ENCODE data around the gene GPRIN2.

GPRIN2 gene

GRCh38 chr10:46557319-46558121 lies 1.1 kb upstream of the GPRIN2 start:
- peak overlapping the region; percentile 75 to 85 for H3K4me3 Mint-ChIP-seq
- no peak for ATAC-seq (replicated peaks)
- no peak for DNase-seq

DNA sequence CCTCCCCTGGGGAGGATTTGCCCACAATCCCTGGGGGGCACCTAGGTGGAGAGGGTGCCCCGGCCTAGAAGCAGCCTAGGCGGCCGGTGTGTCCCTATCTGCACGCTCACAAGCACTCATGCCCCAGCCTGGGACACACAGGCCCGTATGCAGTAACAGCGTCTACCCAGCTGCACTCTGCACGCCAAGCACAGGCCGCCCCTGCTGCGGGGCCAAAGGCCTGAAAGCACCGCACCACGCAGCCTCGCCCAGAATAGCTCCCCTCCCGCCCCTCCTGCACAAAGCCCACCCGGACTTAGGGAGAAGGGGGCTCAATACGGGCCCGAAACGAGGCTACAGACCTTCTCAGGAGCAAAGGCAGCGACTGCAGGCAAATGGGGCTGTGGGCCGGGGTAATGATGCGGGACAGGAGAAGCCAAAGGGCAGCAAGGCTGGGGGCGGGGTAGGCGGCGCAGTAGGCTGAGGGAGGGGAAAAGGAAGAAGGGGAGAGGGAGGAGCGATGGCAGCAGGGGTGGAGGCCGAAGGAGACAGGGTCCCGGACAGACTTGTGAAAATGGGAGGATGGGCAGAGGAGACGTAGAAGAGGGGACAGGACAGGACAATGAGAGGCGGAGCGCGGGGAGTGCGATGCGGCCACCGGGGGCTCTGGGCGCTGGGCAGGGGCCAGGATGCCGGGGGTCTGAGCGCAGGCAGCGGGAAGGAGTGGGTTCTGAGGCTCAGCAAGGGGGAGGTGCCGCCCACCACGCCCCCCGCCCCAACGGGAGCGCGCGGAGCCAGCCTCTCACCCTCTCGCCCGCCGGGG lies 544 bp downstream of the GPRIN2 start:
- Mint-ChIP-seq H3K4me3 (peak overlapping the region; percentile 71 to 72), H3K36me3 (peaks cover 0 to 4% of the 10 kb centered on the region in 2 donors)
- DNase-seq: no peak

More at GRCh38 chr10:46557319-46558121, 1.1 kb upstream of the GPRIN2 start:
- H3K27me3 Mint-ChIP-seq: peaks cover 7 to 8% of the 10 kb centered on the region in 2 donors
- peak overlapping the region; percentile 20 for H3K27ac Mint-ChIP-seq
- no peaks in the 10 kb centered on the region for H3K9me3 Mint-ChIP-seq
- H3K36me3 Mint-ChIP-seq: peaks cover 0 to 4% of the 10 kb centered on the region in 2 donors
- H3K4me1 Mint-ChIP-seq: peaks cover 12 to 18% of the 10 kb centered on the region in 2 donors

DNA sequence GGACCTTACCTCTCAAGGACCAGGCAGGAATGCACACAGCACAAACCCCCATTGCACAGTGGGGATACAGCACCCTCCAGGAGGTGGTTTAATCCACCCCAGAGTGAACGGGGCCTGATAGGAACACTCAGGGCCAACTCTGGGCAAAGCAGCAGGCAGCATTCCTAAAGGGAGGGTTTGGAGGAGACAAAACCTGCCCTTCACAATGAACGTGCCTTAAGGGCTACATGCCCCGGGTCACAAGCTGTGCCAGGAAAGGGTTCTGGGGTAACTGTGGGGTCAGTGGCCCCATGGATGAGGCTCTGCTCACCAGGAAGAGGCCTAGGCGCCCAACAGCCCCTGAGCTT lies 1.1 kb downstream of the GPRIN2 start:
- Mint-ChIP-seq H3K27ac (no peak overlapping the region), H3K36me3 (peaks cover 0 to 4% of the 10 kb centered on the region in 2 donors), H3K4me1 (peaks cover 12 to 18% of the 10 kb centered on the region in 2 donors), H3K4me3 (no peak overlapping the region), H3K9me3 (no peaks in the 10 kb centered on the region), H3K27me3 (peaks cover 7 to 8% of the 10 kb centered on the region in 2 donors)
- no peak for DNase-seq
- no peak for ATAC-seq (replicated peaks)

More for the DNA sequence above, 544 bp downstream of the GPRIN2 start:
- peak; percentile 6 to 8 for ATAC-seq (replicated peaks)
- no peaks in the 10 kb centered on the region for H3K9me3 Mint-ChIP-seq
- H3K4me1 Mint-ChIP-seq: peaks cover 12 to 18% of the 10 kb centered on the region in 2 donors
- peaks cover 7 to 8% of the 10 kb centered on the region in 2 donors for H3K27me3 Mint-ChIP-seq
- no peak overlapping the region for H3K27ac Mint-ChIP-seq

- peaks cover 12 to 18% of the 10 kb centered on the region in 2 donors for H3K4me1 Mint-ChIP-seq
- no peak for DNase-seq
- ATAC-seq (replicated peaks): no peak
- H3K9me3 Mint-ChIP-seq: no peaks in the 10 kb centered on the region
- H3K36me3 Mint-ChIP-seq: peaks cover 0 to 4% of the 10 kb centered on the region in 2 donors
- no peak overlapping the region for H3K27ac Mint-ChIP-seq
- no peak overlapping the region for H3K4me3 Mint-ChIP-seq
- peaks cover 7 to 8% of the 10 kb centered on the region in 2 donors for H3K27me3 Mint-ChIP-seq
Observed at GRCh38 chr10:46554166-46554781, 2.2 kb downstream of the GPRIN2 start.

DNA sequence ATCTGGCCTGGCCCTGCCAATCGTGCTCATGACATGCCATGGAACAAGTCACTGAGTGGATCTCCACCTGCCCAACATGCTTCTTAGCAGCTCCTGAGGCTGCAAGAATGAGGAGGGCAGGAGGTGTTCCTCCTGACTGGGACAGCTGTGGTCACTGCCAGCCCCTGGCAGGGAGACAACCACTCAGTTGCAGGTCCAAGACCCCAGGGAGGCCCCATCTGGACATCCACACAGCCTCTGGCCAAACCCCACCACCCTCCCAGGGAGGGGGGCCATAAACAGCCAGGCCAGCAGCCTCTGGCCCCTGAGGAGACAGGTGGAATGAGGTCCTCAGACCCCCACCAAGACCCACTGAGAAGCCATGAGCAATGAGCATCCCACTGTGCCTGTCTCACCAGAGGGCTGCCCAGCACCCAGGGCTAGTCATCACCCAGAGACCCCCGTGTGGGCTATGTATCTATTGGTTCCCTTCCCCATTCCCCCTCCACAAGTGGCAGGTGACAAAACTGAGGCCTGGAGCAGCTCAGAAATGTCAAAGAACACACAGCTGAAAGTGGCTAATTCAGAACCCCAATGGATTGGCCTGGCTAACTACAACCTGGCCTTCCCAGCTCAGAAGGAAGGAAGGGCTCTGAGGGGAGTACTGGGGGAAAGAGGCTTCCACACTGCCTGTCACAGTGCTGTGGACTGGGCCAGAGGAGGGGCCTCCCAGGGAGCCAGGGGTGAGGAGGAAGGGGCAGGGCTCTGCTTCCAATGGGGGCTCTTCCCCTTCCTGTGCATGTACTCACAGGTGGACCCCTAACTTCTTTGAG lies 3.0 kb downstream of the GPRIN2 start:
- Mint-ChIP-seq H3K4me3 (no peak overlapping the region), H3K4me1 (peaks cover 12 to 18% of the 10 kb centered on the region in 2 donors), H3K27me3 (peaks cover 7 to 9% of the 10 kb centered on the region in 2 donors), H3K36me3 (peaks cover 0 to 4% of the 10 kb centered on the region in 2 donors), H3K9me3 (no peaks in the 10 kb centered on the region), H3K27ac (no peak overlapping the region)
- ATAC-seq (replicated peaks) (no peak), DNase-seq (no peak)

- ATAC-seq (replicated peaks) (no peak), DNase-seq (no peak)
- H3K27ac Mint-ChIP-seq: no peak overlapping the region
Observed at GRCh38 chr10:46552526-46553237, 3.8 kb downstream of the GPRIN2 start.

GRCh38 chr10:46551701-46552525 lies 4.5 kb downstream of the GPRIN2 start:
- Mint-ChIP-seq H3K9me3 (no peaks in the 10 kb centered on the region), H3K36me3 (no peaks in the 10 kb centered on the region), H3K4me1 (peaks cover 5 to 8% of the 10 kb centered on the region in 2 donors), H3K27ac (no peak overlapping the region), H3K27me3 (peaks cover 7 to 13% of the 10 kb centered on the region in 2 donors), H3K4me3 (no peak overlapping the region)
- DNase-seq (no peak), ATAC-seq (replicated peaks) (no peak)

More at GRCh38 chr10:46552526-46553237, 3.8 kb downstream of the GPRIN2 start:
- Mint-ChIP-seq H3K36me3 (peaks cover 0 to 2% of the 10 kb centered on the region in 2 donors), H3K27me3 (peaks cover 7 to 13% of the 10 kb centered on the region in 2 donors), H3K9me3 (no peaks in the 10 kb centered on the region), H3K4me3 (no peak overlapping the region), H3K4me1 (peaks cover 11 to 16% of the 10 kb centered on the region in 2 donors)

- Mint-ChIP-seq H3K9me3 (no peaks in the 10 kb centered on the region), H3K36me3 (no peaks in the 10 kb centered on the region), H3K4me3 (no peak overlapping the region), H3K4me1 (peaks cover 4% of the 10 kb centered on the region in 2 donors), H3K27ac (no peak overlapping the region), H3K27me3 (peaks cover 5 to 10% of the 10 kb centered on the region in 2 donors)
- DNase-seq: no peak
- no peak for ATAC-seq (replicated peaks)
Observed at GRCh38 chr10:46550795-46551700, 5.4 kb downstream of the GPRIN2 start.

DNA sequence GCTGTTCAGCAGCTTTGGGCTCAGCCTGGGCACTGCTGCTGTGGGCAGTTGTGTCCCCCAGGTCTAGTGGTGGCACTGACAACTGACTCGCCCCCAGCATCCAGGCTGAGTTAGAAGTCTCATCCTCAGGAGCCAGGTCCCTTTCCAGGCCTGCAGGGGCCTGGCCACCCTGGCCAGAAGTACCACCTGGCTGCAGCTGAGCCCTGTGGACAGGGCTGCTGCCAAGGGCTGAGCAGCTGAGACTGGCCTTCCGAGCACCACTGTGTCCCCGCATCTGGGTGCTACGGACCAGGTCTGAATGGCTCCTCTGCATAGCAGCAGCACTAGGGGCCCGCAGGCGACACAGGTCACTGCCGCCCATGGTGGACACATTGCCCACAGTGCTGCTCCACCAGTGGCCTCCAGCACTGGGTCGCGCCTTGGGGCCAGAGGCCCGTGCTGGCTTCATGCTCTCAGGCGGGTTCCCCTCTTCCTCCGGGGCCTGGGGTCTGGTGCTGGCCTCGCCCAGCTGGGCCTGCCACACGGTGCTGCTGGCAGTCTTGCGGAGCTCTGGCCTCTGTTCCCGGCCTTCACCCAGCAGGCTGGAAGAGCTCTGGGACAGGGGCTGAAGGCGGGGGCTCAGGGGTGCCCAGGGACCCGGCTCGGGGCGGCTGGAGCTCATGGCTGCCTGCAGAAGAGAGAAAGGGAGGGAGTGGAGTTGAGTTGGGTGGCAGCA lies 6.2 kb downstream of the GPRIN2 start:
- DNase-seq: no peak
- Mint-ChIP-seq H3K9me3 (no peaks in the 10 kb centered on the region), H3K4me1 (no peaks in the 10 kb centered on the region), H3K36me3 (no peaks in the 10 kb centered on the region), H3K27ac (no peak overlapping the region), H3K4me3 (no peak overlapping the region), H3K27me3 (peaks cover 0 to 5% of the 10 kb centered on the region in 2 donors)
- no peak for ATAC-seq (replicated peaks)

DNA sequence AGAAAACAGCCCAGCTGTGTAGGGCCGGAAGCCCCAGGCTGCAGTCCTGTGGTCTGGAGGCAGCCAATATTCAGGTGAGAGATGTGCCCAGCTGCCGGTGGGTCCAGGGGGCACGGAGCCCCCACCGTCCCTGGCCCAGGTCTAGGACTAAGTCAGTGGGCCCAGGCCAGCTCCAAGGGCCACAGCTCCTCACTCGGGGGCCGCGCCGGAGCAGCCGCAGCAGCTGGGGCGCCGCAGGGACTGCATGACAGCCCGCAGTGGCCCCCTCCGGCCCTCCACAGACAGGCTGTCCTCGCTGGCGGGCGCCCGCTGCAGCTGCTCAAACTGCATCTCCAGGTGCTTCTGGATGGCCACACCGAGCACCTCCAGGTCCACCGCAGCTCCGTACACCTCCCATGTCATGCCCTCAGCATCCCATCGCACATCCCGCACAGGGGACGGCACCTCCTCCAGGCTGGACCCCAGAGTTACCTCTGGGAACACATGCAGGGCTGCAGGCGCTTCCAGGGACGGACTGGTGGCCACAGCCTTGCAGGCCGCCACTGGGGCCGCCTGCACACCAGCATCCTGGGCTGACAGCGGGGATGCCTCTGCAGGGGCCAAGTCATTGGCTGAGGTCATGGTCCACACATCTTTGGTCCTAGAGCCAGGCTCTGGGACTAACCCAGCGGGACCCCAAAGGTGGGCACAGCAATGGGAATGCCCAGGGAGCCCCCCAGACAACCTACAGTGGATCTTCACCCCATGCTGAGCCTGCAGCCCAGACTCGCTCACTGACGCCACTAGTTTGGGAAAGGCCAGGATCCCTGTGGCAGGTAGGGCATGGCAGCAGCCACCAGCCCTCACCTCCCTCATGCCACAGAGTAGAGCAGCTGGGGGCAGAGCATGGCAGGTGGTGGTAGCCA lies 7.0 kb downstream of the GPRIN2 start:
- Mint-ChIP-seq H3K4me1 (no peaks in the 10 kb centered on the region), H3K4me3 (no peak overlapping the region), H3K27ac (no peak overlapping the region), H3K9me3 (no peaks in the 10 kb centered on the region), H3K27me3 (peaks cover 0 to 10% of the 10 kb centered on the region in 2 donors), H3K36me3 (no peaks in the 10 kb centered on the region)
- ATAC-seq (replicated peaks): no peak
- no peak for DNase-seq
